Mesenchymal stem cell (in vitro differentiated cells and primary cell): Measurements from ENCODE around the gene COX14.
A peak's percentile ranks its signal among the peaks of the same experiment; 100 is the strongest.

Source experiments
- DNase-seq: peaks from one replicate; pipeline ENCODE4 v3.0.0-alpha.2; 2013
- H2AFZ ChIP-seq: one replicate; pipeline ENCODE4 v1.6.1; 2013; ENCODE audit warnings: low read depth, mild to moderate bottlenecking, control low read depth, inconsistent platforms, low read length, moderate library complexity
- H2AK5ac ChIP-seq: 2 replicates; pipeline ENCODE4 v1.6.1; 2013; ENCODE audit warnings: low read length, moderate library complexity, mild to moderate bottlenecking, inconsistent platforms; ENCODE audit not compliant: severe bottlenecking
- H2BK120ac ChIP-seq: one replicate; pipeline ENCODE4 v1.6.1; 2013; ENCODE audit warnings: low read depth, mild to moderate bottlenecking, inconsistent platforms, low read length, moderate library complexity
- H2BK12ac ChIP-seq, 2 experiments: one replicate each; pipeline ENCODE4 v1.6.1; 2013; ENCODE audit warnings: inconsistent platforms in 2 of 2, low read length in 2 of 2, mild to moderate bottlenecking in 2 of 2, moderate library complexity in 2 of 2, control low read depth in 1 of 2
- H2BK15ac ChIP-seq: one replicate; pipeline ENCODE4 v1.6.1; 2013; ENCODE audit warnings: mild to moderate bottlenecking, low read depth, inconsistent platforms; ENCODE audit not compliant: poor library complexity, severe bottlenecking
- H2BK5ac ChIP-seq: 2 replicates; pipeline ENCODE4 v1.6.1; 2013; ENCODE audit warnings: low read depth, mild to moderate bottlenecking, low read length, control low read depth, inconsistent platforms; ENCODE audit not compliant: poor library complexity, severe bottlenecking
- H3K14ac ChIP-seq, 2 experiments: one replicate each; pipeline ENCODE4 v1.6.1; 2013; ENCODE audit warnings: inconsistent platforms in 2 of 2, low read length in 2 of 2, control low read depth in 1 of 2, mild to moderate bottlenecking in 1 of 2, moderate library complexity in 1 of 2
- H3K18ac ChIP-seq, 2 experiments: one replicate each; pipeline ENCODE4 v1.6.1; 2013; ENCODE audit warnings: inconsistent platforms in 2 of 2, low read length in 2 of 2, control low read depth in 1 of 2, low read depth in 1 of 2, mild to moderate bottlenecking in 1 of 2
- H3K23ac ChIP-seq, 2 experiments: one replicate each; pipeline ENCODE4 v1.6.1; 2013; ENCODE audit warnings: inconsistent platforms in 2 of 2, low read length in 2 of 2, mild to moderate bottlenecking in 2 of 2, moderate library complexity in 2 of 2, control low read depth in 1 of 2
- H3K27ac ChIP-seq: 2 replicates; pipeline ENCODE4 v1.5.1; 2013; ENCODE audit warnings: mild to moderate bottlenecking, moderate library complexity, low read length, control low read depth, inconsistent platforms; ENCODE audit not compliant: poor library complexity, severe bottlenecking
- H3K27me3 ChIP-seq, 2 experiments: 2 replicates each; pipeline versions ENCODE4 v1.6.1 to v1.7.0; 2013; ENCODE audit warnings: low read length in 2 of 2, mild to moderate bottlenecking in 2 of 2, moderate library complexity in 2 of 2, control low read depth in 1 of 2, inconsistent platforms in 1 of 2; ENCODE audit not compliant: control insufficient read depth in 1 of 2, insufficient read depth in 1 of 2
- H3K36me3 ChIP-seq, 2 experiments: 2 replicates each; pipeline versions ENCODE4 v1.6.1 to v1.7.0; 2013; ENCODE audit warnings: low read length in 2 of 2, control low read depth in 1 of 2, inconsistent platforms in 1 of 2, low read depth in 1 of 2, mild to moderate bottlenecking in 1 of 2; ENCODE audit not compliant: insufficient read depth in 2 of 2, control insufficient read depth in 1 of 2
- H3K4ac ChIP-seq, 2 experiments: one replicate each; pipeline ENCODE4 v1.6.1; 2013; ENCODE audit warnings: inconsistent platforms in 2 of 2, low read length in 2 of 2, mild to moderate bottlenecking in 2 of 2, moderate library complexity in 2 of 2, control low read depth in 1 of 2, low read depth in 1 of 2
- H3K4me1 ChIP-seq: 2 replicates; pipeline ENCODE4 v1.6.1; 2013; ENCODE audit warnings: low read depth, low read length, control low read depth; ENCODE audit not compliant: control insufficient read depth, insufficient read depth
- H3K4me2 ChIP-seq: 2 replicates; pipeline ENCODE4 v1.6.1; 2013; ENCODE audit warnings: low read length, mild to moderate bottlenecking, inconsistent platforms; ENCODE audit not compliant: poor library complexity, severe bottlenecking
- H3K4me3 ChIP-seq, 2 experiments: 2 replicates each; pipeline versions ENCODE4 v1.5.1 to v1.7.0; 2013; ENCODE audit warnings: low read length in 2 of 2, mild to moderate bottlenecking in 2 of 2, control low read depth in 1 of 2, low read depth in 1 of 2; ENCODE audit not compliant: insufficient read depth in 1 of 2
- H3K79me1 ChIP-seq: replicated peaks from 2 replicates; pipeline ENCODE4 v1.6.1; 2013; ENCODE audit warnings: mild to moderate bottlenecking, control low read depth, low read length, inconsistent platforms; ENCODE audit not compliant: poor library complexity, severe bottlenecking
- H3K9ac ChIP-seq: 2 replicates; pipeline ENCODE4 v1.7.0; 2013; ENCODE audit warnings: mild to moderate bottlenecking, low read length, moderate library complexity
- H3K9me3 ChIP-seq: 2 replicates; pipeline ENCODE4 v1.7.0; 2013; ENCODE audit warnings: mild to moderate bottlenecking, low read length; ENCODE audit not compliant: control insufficient read depth
- H4K8ac ChIP-seq: one replicate; pipeline ENCODE4 v1.6.1; 2013; ENCODE audit warnings: inconsistent platforms, mild to moderate bottlenecking, low read length, moderate library complexity
- H4K91ac ChIP-seq: one replicate; pipeline ENCODE4 v1.6.1; 2013; ENCODE audit warnings: mild to moderate bottlenecking, low read length, inconsistent platforms
- WGBS: methylation state at CpG from one replicate; pipeline ENCODE4 v1.1.7; 2013; ENCODE audit warnings: mixed read lengths; 5-methylcytosine and 5-hydroxymethylcytosine counted together

The COX14 gene

GRCh38 chr12:50075808-50076170 lies 36.2 kb upstream of the COX14 start:
- peak overlapping the region; percentile 57 for H3K9ac ChIP-seq
- H2AK5ac ChIP-seq = no peak overlapping the region
- no peak overlapping the region for H2BK12ac ChIP-seq
- no peak overlapping the region for H3K4ac ChIP-seq
- no peak overlapping the region for H3K4me3 ChIP-seq
- H3K4me2 ChIP-seq = no peak overlapping the region
- peaks cover 2% of the 10 kb centered on the region for H3K4me1 ChIP-seq
- no peak overlapping the region for H2BK120ac ChIP-seq
- no peak overlapping the region for H2AFZ ChIP-seq
- 100% methylated on average over 1 of the region's 1 CpG for WGBS
- no peak overlapping the region for H2BK15ac ChIP-seq
- peaks cover 0 to 6% of the 10 kb centered on the region in 2 experiments for H3K36me3 ChIP-seq
- no peak overlapping the region for H3K27ac ChIP-seq
- H3K9me3 ChIP-seq = no peaks in the 10 kb centered on the region
- no peaks in the 10 kb centered on the region for H3K27me3 ChIP-seq
- H3K79me1 ChIP-seq = no peaks in the 10 kb centered on the region
- H3K18ac ChIP-seq = no peak overlapping the region
- H2BK5ac ChIP-seq = no peak overlapping the region
- no peak overlapping the region for H4K91ac ChIP-seq
- DNase-seq = no peak
- no peak overlapping the region for H3K23ac ChIP-seq
- no peak overlapping the region for H3K14ac ChIP-seq
- H4K8ac ChIP-seq = no peak overlapping the region

- Histone ChIP-seq H3K4me1 (peaks cover 4% of the 10 kb centered on the region), H3K9me3 (no peaks in the 10 kb centered on the region), H2BK120ac (no peak overlapping the region), H3K23ac (no peak overlapping the region), H3K9ac (no peak overlapping the region), H2AFZ (no peak overlapping the region), H3K36me3 (peaks cover 0 to 12% of the 10 kb centered on the region in 2 experiments), H3K4me3 (no peak overlapping the region), H3K14ac (no peak overlapping the region), H3K4ac (no peak overlapping the region), H3K27ac (no peak overlapping the region), H3K18ac (no peak overlapping the region), H3K27me3 (no peaks in the 10 kb centered on the region), H2BK12ac (no peak overlapping the region), H3K79me1 (no peaks in the 10 kb centered on the region), H3K4me2 (no peak overlapping the region), H4K91ac (no peak overlapping the region), H2AK5ac (no peak overlapping the region), H2BK5ac (no peak overlapping the region), H4K8ac (no peak overlapping the region), H2BK15ac (no peak overlapping the region)
- 94% methylated on average over 12 of the region's 12 CpGs for WGBS
- DNase-seq = no peak
Observed at GRCh38 chr12:50077099-50077498, 34.9 kb upstream of the COX14 start.

GRCh38 chr12:50078281-50078680 lies 33.8 kb upstream of the COX14 start:
- Histone ChIP-seq H3K79me1 (no peaks in the 10 kb centered on the region), H4K8ac (no peak overlapping the region), H4K91ac (no peak overlapping the region), H2BK12ac (no peak overlapping the region), H3K4me2 (no peak overlapping the region), H3K27ac (no peak overlapping the region), H3K9ac (no peak overlapping the region), H2BK15ac (no peak overlapping the region), H3K36me3 (peaks cover 0 to 12% of the 10 kb centered on the region in 2 experiments), H2AK5ac (no peak overlapping the region), H3K4me1 (peaks cover 4% of the 10 kb centered on the region), H3K27me3 (no peaks in the 10 kb centered on the region), H3K9me3 (no peaks in the 10 kb centered on the region), H3K14ac (no peak overlapping the region), H3K4ac (no peak overlapping the region), H3K18ac (no peak overlapping the region), H2BK120ac (no peak overlapping the region), H2AFZ (no peak overlapping the region), H2BK5ac (no peak overlapping the region), H3K23ac (no peak overlapping the region), H3K4me3 (no peak overlapping the region)
- no peak for DNase-seq
- WGBS = 92% methylated on average over 10 of the region's 10 CpGs

- Histone ChIP-seq H3K27me3 (no peaks in the 10 kb centered on the region), H2BK15ac (no peak overlapping the region), H3K27ac (no peak overlapping the region), H2BK5ac (no peak overlapping the region), H2AK5ac (no peak overlapping the region), H2AFZ (no peak overlapping the region), H3K9ac (no peak overlapping the region), H3K4me1 (peaks cover 6% of the 10 kb centered on the region), H4K8ac (no peak overlapping the region), H2BK12ac (no peak overlapping the region), H3K4ac (no peak overlapping the region), H3K4me2 (no peak overlapping the region), H3K18ac (no peak overlapping the region), H3K9me3 (no peaks in the 10 kb centered on the region), H2BK120ac (no peak overlapping the region), H3K36me3 (peaks cover 0 to 8% of the 10 kb centered on the region in 2 experiments), H3K4me3 (no peak overlapping the region), H3K23ac (no peak overlapping the region), H3K79me1 (peaks cover 2% of the 10 kb centered on the region), H3K14ac (no peak overlapping the region), H4K91ac (no peak overlapping the region)
- DNase-seq = no peak
- 69% methylated on average over 4 of the region's 5 CpGs for WGBS
Observed at GRCh38 chr12:50079771-50080170, 32.3 kb upstream of the COX14 start.
